ENCODE data around the gene B3GNT4.

Gene B3GNT4

DNA sequence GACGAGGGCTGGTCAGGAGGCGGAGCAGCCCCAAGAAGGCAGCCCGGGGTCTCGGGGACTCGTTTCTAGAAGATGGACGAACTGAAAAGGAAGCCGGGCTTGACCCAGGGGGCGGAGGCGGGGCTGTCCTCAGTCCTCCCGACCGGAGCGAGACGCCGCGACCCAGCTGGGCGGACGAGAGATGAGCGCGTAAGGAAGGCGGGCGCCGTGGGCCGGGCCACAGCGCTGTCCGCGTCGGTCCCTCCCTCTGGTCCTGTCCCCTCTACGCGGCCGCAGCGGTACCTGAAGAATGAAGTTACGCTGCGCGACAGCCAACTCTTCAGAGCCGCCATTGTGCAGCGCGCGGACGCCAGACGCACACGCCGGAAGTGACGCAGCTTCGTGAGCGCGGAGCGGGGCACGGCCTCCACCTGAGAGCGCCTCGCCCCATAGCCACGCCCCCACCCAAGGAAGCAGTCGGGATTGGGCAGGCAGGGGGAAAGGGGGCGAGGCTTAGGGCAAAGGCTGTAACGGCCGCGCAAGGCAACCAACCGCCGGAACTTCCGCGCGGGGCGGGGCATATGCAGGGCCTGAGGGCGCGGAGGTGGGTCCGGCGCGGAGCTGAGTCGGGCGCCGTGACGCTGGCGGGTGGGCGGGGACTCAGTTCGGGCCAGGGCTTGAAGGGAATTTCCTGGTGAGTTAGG lies 22.3 kb downstream of the B3GNT4 start, which contains the start of gene DIABLO:
Gene DIABLO, minus strand, starts transcription at position 370 of the 683 bp plus-strand sequence. Its CDS starts 38 bp downstream, at position 332.
- peak; percentile 97 for TF ChIP-seq POLR2A (IDR thresholded peaks at IDR 0.05; ENCODE audit: extremely low read depth, insufficient read length)
- TF ChIP-seq, protein P1, sequence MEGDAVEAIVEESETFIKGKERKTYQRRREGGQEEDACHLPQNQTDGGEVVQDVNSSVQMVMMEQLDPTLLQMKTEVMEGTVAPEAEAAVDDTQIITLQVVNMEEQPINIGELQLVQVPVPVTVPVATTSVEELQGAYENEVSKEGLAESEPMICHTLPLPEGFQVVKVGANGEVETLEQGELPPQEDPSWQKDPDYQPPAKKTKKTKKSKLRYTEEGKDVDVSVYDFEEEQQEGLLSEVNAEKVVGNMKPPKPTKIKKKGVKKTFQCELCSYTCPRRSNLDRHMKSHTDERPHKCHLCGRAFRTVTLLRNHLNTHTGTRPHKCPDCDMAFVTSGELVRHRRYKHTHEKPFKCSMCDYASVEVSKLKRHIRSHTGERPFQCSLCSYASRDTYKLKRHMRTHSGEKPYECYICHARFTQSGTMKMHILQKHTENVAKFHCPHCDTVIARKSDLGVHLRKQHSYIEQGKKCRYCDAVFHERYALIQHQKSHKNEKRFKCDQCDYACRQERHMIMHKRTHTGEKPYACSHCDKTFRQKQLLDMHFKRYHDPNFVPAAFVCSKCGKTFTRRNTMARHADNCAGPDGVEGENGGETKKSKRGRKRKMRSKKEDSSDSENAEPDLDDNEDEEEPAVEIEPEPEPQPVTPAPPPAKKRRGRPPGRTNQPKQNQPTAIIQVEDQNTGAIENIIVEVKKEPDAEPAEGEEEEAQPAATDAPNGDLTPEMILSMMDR (IDR thresholded peaks at IDR 0.05; ENCODE audit: low read depth, low read length): no peak
- TF ChIP-seq, protein P2, sequence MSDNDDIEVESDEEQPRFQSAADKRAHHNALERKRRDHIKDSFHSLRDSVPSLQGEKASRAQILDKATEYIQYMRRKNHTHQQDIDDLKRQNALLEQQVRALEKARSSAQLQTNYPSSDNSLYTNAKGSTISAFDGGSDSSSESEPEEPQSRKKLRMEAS (IDR thresholded peaks at IDR 0.05; ENCODE audit: low read depth, low read length): peak; percentile 81
- TF ChIP-seq MYC (IDR thresholded peaks at IDR 0.05; ENCODE audit: low read depth, low read length): peak; percentile 84
- peak within 1 kb of the TSS; percentile 88 for H3K4me3 ChIP-seq (ENCODE audit: low read depth, low read length)
- peak; percentile 100 for DNase-seq (ENCODE audit: low read depth)

DNA sequence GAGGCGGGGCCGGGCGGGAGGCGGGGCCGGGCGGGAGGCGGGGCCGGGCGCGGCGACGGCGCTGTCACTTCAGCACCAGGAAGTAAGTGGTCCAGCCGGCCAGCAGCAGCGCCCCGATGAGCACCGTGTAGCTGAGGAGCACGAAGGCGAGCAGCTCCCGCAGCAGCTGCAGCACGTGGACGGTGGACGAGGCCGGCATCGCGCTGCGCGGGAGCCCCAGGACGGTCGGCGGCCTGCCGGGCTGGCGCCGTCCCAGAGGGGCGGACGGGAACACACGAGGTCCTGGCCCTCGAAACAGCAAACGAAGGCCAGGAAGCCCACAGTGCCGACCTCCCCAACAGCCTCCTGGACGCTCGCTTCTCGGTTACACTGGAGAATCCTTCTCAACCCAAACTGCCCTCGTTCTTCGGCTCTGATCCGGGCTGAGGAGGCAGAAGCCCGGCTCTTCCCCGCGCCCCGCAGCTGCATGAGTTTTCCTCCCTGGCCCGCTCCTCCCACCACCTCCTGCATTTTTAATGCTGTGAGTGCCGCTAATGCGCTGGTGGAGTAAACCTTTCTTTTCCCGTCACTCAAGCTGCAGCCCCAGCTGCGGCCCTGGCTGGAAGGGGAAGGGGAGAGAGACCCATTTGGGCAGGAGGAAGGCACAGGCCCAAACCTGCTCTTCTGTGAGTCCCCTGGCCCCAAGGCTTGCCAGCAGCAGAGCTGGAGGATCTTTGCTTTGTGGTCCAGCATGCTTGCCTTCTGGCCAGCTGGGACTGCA lies 23.0 kb downstream of the B3GNT4 start:
- TF ChIP-seq, protein P1 (IDR thresholded peaks at IDR 0.05; ENCODE audit: low read depth, low read length): no peak
- peak; percentile 96 for TF ChIP-seq MYC (IDR thresholded peaks at IDR 0.05; ENCODE audit: low read depth, low read length)
- TF ChIP-seq, protein P2 (IDR thresholded peaks at IDR 0.05; ENCODE audit: low read depth, low read length): peak; percentile 99
- no peak overlapping the region for H3K4me3 ChIP-seq (ENCODE audit: low read depth, low read length)
- no peak for DNase-seq (ENCODE audit: low read depth)

DNA sequence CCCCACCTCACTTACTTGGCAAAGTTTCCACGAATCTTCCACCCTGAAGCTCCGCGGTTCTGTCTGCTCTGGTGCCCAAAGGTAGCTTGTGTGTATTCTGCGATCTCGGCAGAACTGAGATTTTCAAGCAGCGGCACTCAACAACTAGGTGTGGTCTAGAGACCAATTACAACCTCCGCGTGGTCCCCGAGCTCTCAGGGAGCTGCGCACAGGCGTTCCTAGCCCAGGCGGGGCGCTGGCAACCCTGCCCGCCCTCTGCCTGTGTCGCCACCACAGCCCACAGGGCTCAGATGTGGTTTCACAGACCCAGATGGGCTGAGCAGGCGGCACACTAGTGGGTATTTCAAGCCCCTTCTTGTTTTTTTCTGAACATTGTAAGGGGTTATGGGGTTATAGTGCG lies 23.8 kb downstream of the B3GNT4 start:
- TF ChIP-seq, protein P1 (IDR thresholded peaks at IDR 0.05; ENCODE audit: low read depth, low read length): no peak
- no peak for TF ChIP-seq MYC (IDR thresholded peaks at IDR 0.05; ENCODE audit: low read depth, low read length)
- TF ChIP-seq POLR2A (IDR thresholded peaks at IDR 0.05; ENCODE audit: extremely low read depth, insufficient read length): no peak
- TF ChIP-seq, protein P2 (IDR thresholded peaks at IDR 0.05; ENCODE audit: low read depth, low read length): no peak
- no peak overlapping the region for H3K4me3 ChIP-seq (ENCODE audit: low read depth, low read length)
- DNase-seq (ENCODE audit: low read depth): no peak

DNA sequence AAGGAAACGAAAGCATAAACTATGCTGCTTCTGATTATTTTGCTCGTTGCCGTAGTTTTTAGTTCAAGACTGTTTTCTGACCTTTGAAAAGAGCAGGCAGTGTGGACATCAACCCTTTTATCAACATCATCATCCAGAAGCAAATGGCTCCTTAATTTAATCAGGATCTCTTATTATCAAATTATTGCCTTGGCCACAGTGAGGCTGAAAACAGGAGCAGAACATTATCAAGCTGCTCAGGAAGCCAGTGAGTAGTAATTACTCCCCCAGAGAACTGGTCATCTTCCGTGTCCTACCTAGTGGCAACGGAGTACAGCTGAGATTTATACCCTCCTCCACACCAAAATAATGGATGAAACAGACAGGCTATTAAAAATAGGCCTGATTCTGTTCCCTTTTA lies 24.6 kb downstream of the B3GNT4 start:
- no peak for TF ChIP-seq MYC (IDR thresholded peaks at IDR 0.05; ENCODE audit: low read depth, low read length)
- TF ChIP-seq, protein P2 (IDR thresholded peaks at IDR 0.05; ENCODE audit: low read depth, low read length): no peak
- no peak for TF ChIP-seq POLR2A (IDR thresholded peaks at IDR 0.05; ENCODE audit: extremely low read depth, insufficient read length)
- TF ChIP-seq, protein P1 (IDR thresholded peaks at IDR 0.05; ENCODE audit: low read depth, low read length): no peak
- H3K4me3 ChIP-seq (ENCODE audit: low read depth, low read length): no peak overlapping the region
- no peak for DNase-seq (ENCODE audit: low read depth)

DNA sequence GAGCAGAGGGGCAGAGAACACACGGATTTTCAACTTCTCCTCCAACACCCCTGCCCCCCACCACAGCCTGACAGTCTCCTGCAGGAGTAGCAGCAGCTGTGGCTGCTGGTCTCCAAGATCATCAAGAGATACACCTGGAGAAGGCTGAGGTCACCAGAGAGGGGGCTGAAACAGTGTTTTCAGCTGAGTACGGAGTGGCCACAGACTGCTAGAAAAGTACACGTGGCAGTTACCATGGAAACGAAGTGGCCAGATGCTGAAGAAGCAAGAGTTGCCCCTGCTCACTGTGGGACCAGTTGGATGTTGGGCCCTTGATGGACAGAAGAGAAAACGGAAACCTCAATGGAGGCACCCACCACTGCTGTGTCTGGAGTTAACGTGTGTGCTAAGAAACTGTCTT lies 27.3 kb downstream of the B3GNT4 start:
- TF ChIP-seq MYC (IDR thresholded peaks at IDR 0.05; ENCODE audit: low read depth, low read length): no peak
- no peak for TF ChIP-seq POLR2A (IDR thresholded peaks at IDR 0.05; ENCODE audit: extremely low read depth, insufficient read length)
- TF ChIP-seq, protein P1 (IDR thresholded peaks at IDR 0.05; ENCODE audit: low read depth, low read length): no peak
- TF ChIP-seq, protein P2 (IDR thresholded peaks at IDR 0.05; ENCODE audit: low read depth, low read length): no peak
- H3K4me3 ChIP-seq (ENCODE audit: low read depth, low read length): no peak overlapping the region
- no peak for DNase-seq (ENCODE audit: low read depth)
